Frontal cortex (tissue), 4 donors: Measurements from ENCODE around the gene TRIO. TPM values are rescaled to one million over a fixed set of nuclear protein-coding genes. Genes with fewer than 3 reads are reported as not detected.

ENCODE experiments used
- DNase-seq, 2 donors: peaks; one replicate each; pipeline ENCODE4 v3.0.0; 2012; ENCODE audit warnings: low spot score in 2 of 2
- FAIRE-seq: peaks from 2 replicates; lab custom pipeline; 2012; peaks lifted over from hg19 to GRCh38; lab: Jason Lieb, UNC
- total RNA-seq: library from RNA; depleted of rRNA; stranded (reverse); fragments of >200 nt; gene quantifications from one replicate; pipeline ENCODE4 v1.2.3, GENCODE V29; 2014
- donor health status: control.
- donor health status: control.
- donor health status: control.

TRIO gene
- total RNA-seq, 1 donor from 2014 or later = 310 TPM

GRCh38 chr5:14449052-14449661 lies 306.0 kb downstream of the TRIO start:
- DNase-seq (no peak), FAIRE-seq (no peak)

GRCh38 chr5:14450018-14450524 lies 306.9 kb downstream of the TRIO start:
- DNase-seq (no peak), FAIRE-seq (no peak)

- DNase-seq = no peak
- FAIRE-seq = no peak
These were observed 307.6 kb downstream of the TRIO start for GRCh38 chr5:14450742-14451141.

- FAIRE-seq (no peak), DNase-seq (no peak)
These were observed 308.7 kb downstream of the TRIO start for GRCh38 chr5:14451871-14452270.

DNA sequence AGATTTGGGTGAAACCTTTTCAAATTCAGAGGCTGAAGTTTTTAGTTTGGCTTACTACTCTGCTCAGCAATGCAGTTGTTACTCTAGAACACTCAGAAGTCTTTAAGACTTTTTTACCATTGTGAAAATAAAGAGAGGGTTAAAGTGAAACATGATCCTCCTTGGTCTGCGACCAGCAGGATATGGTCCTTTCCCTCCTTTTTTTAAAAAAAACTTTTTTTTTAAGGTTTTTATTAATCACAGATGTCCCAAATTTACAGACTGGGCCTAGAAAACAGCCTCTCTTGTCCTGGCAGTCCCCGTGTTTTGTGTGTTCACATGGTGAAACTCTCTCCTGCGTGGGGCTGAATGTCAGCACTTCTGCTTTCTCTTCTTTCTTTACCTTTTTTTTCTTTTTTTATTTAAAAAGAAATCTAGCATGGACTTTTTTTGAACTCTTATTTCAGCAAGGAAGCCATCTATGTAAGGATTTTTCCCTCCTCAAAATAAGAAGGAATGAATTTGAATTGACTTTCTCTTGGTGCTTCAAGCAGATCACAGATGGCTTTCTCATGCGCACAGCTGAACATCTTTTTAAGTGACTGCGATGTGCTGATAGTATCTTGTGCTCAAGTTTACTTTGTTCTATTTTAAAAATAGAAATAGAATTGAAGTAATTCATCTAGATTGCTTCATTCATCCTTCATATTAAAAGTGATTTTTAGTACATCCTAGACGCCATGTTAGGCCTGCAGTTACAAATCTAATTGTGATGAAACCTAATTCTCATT lies 309.7 kb downstream of the TRIO start:
- DNase-seq = no peak
- no peak for FAIRE-seq

DNA sequence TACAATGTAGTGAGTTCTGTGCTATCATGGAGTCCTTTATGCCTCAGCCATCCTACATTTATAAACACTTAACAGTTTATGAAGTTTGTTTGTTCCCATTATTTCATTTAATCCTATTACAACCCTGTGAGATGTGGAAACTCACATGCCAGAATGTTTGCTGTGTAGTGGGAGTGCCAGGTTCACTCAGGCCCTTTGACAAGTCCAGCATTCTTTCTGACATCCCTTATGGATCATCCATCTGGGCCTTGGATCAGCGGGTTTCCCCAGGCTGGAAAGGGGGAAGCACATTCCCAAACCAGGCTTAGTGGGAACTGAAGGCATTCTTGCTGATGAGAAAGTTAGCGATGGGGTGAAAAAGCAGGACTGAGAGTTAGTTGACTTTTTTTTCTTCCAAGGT lies 310.3 kb downstream of the TRIO start:
- FAIRE-seq (no peak), DNase-seq (no peak)

GRCh38 chr5:14455814-14456321 lies 312.7 kb downstream of the TRIO start:
- FAIRE-seq = no peak
- no peak for DNase-seq

- FAIRE-seq = no peak
- DNase-seq = no peak
These were observed 314.3 kb downstream of the TRIO start for GRCh38 chr5:14457476-14457875.

GRCh38 chr5:14458414-14458813 lies 315.3 kb downstream of the TRIO start:
- no peak for DNase-seq
- no peak for FAIRE-seq

DNA sequence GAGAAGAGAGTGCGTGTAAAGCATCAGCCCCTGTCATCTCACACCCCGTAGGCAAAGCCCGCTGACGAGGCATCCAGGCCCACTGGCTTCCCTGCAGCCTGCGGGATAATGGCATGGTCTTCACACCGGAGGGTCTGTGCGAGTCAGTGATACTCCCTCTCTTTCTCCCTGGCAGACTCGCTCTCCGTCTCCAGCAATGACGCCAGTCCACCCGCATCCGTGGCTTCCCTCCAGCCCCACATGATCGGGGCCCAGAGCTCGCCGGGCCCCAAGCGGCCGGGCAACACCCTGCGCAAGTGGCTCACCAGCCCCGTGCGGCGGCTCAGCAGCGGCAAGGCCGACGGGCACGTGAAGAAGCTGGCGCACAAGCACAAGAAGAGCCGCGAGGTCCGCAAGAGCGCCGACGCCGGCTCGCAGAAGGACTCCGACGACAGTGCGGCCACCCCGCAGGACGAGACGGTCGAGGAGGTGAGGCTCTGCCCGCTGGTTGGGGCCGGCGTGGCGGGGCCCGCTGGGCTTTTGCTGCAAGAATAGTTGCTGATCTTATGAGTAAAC lies 317.8 kb downstream of the TRIO start:
- DNase-seq (no peak), FAIRE-seq (no peak)

DNA sequence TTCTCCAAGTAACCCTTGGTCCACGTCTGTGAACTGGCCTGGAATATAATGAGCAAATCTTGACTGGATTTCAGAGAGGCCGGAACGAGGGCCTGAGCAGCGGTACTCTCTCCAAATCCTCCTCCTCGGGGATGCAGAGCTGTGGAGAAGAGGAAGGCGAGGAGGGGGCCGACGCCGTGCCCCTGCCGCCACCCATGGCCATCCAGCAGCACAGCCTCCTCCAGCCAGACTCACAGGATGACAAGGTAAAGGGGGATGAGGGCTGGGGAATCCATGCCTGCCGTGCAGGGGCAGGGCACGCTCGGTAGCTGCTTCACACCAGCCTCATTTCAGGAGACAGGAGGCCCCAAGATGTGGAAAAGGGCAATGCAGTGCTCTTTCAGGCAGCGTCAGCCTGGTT lies 319.5 kb downstream of the TRIO start:
- DNase-seq (no peak), FAIRE-seq (no peak)

- DNase-seq = no peak
- FAIRE-seq = no peak
These were observed 320.5 kb downstream of the TRIO start for GRCh38 chr5:14463629-14464028.

DNA sequence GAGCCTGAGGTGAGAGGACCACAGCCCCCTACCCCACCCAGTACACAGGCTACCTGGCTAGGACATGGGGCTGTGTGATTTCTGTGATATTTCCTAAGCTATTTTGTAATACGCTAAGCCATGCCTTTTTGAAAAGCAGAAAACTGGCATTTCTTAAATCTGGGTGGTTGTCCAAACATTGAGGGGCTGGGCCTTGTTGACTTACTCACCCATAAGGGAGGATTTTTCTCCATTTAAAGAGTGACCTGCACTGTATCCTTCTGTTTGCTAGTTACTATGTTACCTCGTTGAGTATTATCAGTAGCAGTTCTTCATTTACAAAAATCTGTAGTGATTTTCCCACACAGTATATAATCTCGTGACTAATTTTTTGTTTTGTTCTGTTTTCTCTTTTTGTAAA lies 321.0 kb downstream of the TRIO start:
- DNase-seq (no peak), FAIRE-seq (no peak)

DNA sequence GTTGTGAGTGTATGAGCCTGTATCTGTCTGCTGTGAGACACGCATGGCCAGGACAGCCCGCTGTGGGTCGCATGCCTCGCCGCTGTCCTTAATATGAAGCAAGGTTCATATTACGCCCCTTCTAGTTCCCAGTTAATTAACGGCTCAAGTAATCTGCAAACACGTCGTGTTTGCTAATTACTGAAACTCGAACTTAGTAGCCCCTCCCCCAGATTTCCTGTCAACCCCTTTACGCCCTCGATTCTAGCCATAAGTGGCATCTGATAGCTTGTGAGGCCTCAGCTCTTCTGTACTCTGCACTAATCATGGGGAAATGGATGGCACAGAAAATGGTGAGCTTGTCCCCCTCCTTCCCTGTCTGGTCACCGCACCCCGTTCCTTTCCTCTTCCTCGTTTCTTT lies 321.5 kb downstream of the TRIO start:
- FAIRE-seq (no peak), DNase-seq (no peak)

DNA sequence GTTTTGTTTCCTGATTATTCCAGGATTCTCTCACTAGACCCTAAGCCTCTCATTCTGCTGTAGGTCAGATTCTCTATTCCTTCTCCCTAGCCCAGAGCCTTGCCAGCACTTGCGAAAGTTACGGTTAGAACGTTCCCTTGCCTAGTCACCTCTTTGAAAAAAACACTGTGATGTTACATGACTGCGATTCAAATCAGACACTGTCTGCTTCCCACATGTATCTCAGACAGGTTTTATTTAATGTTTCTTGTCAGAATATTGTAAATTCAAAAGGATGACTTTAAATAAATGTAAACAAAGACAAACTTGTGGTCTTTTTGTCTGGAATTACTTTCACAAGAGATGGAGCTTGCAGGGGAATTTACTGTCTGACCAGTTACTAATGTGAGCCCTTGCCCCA lies 322.0 kb downstream of the TRIO start:
- FAIRE-seq = no peak
- DNase-seq = no peak

DNA sequence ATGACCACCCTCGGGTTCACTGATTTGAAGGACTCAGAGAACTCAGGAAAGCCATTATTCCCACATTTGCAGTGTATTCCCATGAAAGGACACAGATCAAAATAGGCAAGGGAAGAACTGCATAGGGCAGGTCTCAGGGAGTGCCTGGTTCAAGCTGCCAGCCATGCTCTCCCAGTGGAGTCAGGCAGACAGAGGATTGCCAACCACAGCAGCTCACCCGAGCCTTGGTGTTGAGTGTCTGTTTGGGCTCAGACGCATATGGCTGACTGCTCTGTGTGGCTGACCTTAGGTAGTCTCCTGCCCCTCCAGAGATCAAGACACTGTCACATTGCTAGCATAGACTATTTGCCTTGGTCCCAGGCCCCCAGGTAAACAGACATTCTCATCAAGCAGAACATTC lies 322.6 kb downstream of the TRIO start:
- no peak for FAIRE-seq

GRCh38 chr5:14467251-14467650 lies 324.1 kb downstream of the TRIO start:
- FAIRE-seq = no peak
- no peak for DNase-seq

More for the DNA sequence above, 322.6 kb downstream of the TRIO start:
- DNase-seq = no peak

DNA sequence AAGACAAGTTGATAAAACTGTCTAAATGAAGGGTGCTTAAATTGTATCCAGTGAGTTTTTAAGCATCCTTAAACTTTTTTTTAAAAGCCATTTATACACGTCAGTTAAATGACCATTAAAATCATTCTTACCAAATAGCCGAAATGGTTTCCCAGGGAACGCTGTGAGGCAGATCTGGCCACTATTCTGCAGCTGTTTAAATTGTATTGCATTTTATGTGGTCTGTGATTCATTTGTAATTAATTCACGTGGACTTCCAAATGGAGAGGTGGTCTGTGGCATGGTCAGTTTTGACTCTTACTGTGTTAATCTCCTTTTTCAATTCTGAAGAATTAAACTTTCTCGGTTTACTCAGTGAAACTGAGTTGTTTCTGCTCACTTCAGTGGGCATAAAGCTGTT lies 324.7 kb downstream of the TRIO start:
- FAIRE-seq = no peak
- no peak for DNase-seq

DNA sequence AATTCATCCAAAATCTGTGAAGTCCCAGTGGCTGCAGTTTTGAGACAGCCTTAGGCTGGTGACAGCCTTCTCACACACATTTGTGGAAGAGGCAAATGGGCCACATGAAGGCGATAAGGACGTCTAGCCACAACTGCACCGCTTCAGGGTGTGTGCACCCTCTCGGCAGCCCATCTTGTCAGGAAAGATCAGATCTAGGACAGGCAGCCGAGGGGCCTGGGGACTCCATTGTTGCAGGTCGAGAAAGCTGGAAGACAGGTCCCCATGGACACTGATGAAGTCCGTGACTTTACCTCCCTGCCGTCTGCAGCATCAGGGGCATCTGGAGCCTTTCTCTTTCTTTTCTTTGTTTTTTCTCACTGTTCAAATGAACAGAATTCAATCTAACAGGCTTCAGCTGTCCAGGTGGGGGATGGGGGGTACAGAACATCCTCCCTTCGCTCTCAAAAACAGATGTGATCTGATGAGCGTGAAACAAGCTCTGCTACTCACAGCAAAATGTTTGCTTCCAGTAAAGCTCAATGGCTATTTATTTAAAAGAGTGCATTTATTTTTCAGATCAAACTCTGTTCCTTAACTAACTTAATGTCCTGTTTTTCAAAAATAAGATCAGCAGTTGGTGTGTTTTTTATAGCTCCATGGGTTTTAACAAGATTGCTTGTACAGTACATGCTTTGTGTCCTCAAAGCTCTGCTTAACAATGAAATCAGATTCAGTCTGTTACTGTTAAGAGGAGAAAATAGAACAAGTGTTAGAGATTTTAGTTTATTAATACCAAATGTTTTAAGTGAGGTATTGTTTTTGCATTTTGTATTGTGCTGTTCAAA lies 326.6 kb downstream of the TRIO start:
- DNase-seq = no peak
- FAIRE-seq = no peak

DNA sequence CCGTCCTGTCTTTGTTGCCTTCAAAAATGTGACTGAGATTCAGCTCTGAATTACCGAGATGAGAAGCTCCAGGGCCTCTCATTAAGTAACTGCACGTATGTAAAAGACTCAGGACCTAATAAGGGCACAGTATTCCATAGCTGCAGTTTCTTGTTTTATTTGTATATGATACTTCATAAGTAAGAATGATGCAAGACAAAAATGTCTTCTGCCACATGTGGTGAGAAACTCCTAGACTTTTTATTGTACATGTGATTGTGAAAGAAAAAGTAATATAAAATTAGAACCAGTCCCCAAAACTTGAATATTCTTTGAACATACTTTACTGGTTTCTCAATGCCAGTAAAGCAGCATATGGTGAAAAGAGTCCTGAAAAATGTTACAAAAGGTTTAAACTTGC lies 328.4 kb downstream of the TRIO start:
- FAIRE-seq = no peak
- DNase-seq = no peak
